Activated naive CD8-positive, alpha-beta T cell (primary cell): ENCODE measurements around the gene ZNF43.
A peak's percentile ranks its signal among the peaks of the same experiment; 100 is the strongest.
"Not testable (repeated sequence)": the region's sequence is repeated elsewhere in the genome, so short reads cannot be mapped to it uniquely, and the experiment has no call there.

ENCODE experiments used
- H3K27ac Mint-ChIP-seq: one replicate; pipeline ENCODE4 v1.8.0; 2021; ENCODE audit warnings: mixed read lengths
- H3K27me3 Mint-ChIP-seq: one replicate; pipeline ENCODE4 v1.8.0; 2021; ENCODE audit warnings: mixed read lengths
- H3K36me3 Mint-ChIP-seq: one replicate; pipeline ENCODE4 v1.8.0; 2021; ENCODE audit warnings: mixed read lengths
- H3K4me1 Mint-ChIP-seq: one replicate; pipeline ENCODE4 v1.8.0; 2021; ENCODE audit warnings: low read depth, mixed read lengths
- H3K4me3 Mint-ChIP-seq: one replicate; pipeline ENCODE4 v1.8.0; 2021; ENCODE audit warnings: mild to moderate bottlenecking, mixed read lengths
- H3K9me3 Mint-ChIP-seq: one replicate; pipeline ENCODE4 v1.8.0; 2021; ENCODE audit warnings: low read depth, mixed read lengths

ZNF43 gene

DNA sequence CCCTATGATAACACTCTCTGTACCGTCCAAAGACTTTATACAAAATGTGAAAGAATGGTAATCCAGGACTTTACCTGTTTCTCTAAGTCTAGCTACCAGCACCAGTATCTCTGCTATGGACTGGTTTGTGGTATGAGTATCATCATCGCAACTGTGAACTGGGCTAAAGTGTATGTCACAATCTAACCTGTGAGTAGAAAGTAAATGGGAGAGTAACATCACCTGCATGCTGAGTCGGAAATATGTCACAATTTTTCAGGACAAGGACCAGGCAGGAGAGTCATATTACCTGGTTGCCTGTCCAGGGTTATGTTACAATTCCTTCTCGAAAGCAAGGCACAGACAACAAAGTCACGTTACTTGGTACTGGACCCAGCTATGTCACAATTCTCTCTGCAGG lies 5.1 kb upstream of the ZNF43 start:
- no peak overlapping the region for H3K27ac Mint-ChIP-seq
- H3K27me3 Mint-ChIP-seq, result no peaks in the 10 kb centered on the region
- peaks cover 7% of the 10 kb centered on the region for H3K4me1 Mint-ChIP-seq
- peaks cover 27% of the 10 kb centered on the region for H3K36me3 Mint-ChIP-seq
- no peaks in the 10 kb centered on the region for H3K9me3 Mint-ChIP-seq
- no peak overlapping the region for H3K4me3 Mint-ChIP-seq

DNA sequence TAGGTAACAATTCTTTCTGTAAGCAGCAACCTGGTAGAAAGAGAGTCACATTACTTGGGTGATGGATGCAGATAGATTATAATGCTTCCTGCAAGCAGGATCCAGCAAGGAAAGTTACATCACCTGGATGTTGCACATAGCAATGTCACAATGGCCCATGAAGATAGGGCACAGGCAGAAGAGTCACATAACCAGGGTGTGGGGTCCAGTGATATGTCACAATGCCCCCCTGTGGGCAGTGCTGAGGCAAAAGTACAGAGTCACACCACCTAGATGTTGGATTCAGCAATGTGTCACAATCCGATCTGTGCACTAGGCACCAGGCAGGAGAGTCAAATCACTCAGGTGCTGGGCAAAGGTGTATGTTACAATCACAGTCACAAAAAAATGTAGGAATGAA lies 4.0 kb upstream of the ZNF43 start:
- no peak overlapping the region for H3K27ac Mint-ChIP-seq
- H3K9me3 Mint-ChIP-seq, result no peaks in the 10 kb centered on the region
- H3K4me1 Mint-ChIP-seq, result peaks cover 14% of the 10 kb centered on the region

DNA sequence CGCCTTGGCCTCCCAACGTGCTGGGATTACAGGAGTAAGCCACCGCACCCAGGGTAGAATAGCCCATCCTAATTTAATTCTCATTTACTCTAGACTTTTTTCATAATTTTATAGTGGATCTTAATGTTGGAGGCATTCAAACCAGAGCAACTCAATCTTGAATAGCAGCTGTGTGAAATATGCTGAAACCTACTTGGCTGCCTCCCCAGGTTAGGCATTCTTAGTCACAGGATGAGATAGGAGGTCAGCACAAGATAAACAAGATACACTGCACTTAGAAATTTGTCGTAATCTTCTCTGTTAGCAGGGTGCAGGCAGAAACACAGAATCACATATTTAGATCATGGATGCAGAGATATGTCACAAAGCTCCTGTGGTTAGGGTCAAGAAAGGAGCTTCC lies 2.7 kb upstream of the ZNF43 start:
- Mint-ChIP-seq H3K27me3 (no peaks in the 10 kb centered on the region), H3K36me3 (peaks cover 22% of the 10 kb centered on the region)

More for the DNA sequence above, 4.0 kb upstream of the ZNF43 start:
- no peak overlapping the region for H3K4me3 Mint-ChIP-seq
- H3K36me3 Mint-ChIP-seq, result peaks cover 24% of the 10 kb centered on the region
- H3K27me3 Mint-ChIP-seq, result no peaks in the 10 kb centered on the region

DNA sequence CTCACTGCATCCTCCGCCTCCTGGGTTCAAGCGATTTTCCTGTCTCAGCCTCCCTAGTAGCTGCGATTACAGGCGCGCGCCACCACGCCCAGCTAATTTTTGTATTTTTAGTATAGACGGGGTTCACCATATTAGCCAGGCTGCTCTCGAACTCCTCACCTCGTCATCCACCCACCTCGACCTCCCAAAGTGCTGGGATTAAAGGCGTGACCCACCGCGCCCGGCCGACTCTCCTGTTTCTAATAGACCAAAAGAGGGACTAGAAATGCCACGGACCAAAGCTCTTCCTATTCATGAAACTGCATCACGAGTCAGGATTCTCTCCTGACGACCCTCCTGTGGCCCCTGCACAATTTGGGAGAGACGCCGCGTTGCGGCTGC lies 563 bp downstream of the ZNF43 start:
- H3K4me3 Mint-ChIP-seq, result peak overlapping the region; percentile 98
- H3K4me1 Mint-ChIP-seq, result peaks cover 39% of the 10 kb centered on the region
- H3K27me3 Mint-ChIP-seq, result no peaks in the 10 kb centered on the region
- peaks cover 14% of the 10 kb centered on the region for H3K36me3 Mint-ChIP-seq
- peaks cover 4% of the 10 kb centered on the region for H3K9me3 Mint-ChIP-seq
- peak overlapping the region; percentile 99 for H3K27ac Mint-ChIP-seq

More for the DNA sequence above, 2.7 kb upstream of the ZNF43 start:
- Mint-ChIP-seq H3K9me3 (no peaks in the 10 kb centered on the region), H3K4me1 (peaks cover 19% of the 10 kb centered on the region), H3K4me3 (no peak overlapping the region), H3K27ac (no peak overlapping the region)

DNA sequence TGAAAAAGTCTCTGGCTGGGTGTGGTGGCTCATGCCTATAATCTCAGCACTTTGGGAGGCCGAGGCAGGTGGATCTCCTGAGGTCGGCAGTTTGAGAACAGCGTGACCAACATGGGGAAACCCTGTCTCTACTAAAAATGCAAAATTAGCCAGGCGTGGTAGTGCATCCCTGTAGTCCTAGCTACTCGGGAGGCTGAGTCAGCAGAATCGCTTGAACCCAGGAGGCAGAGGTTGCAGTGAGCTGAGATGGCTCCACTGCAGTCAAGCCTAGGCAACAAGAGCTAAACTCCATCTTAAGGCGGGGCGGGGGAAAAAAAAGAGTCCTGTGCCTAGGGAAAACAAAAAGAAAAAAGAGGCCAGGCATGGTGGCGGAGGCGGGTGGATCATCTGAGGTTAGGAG lies 2.2 kb downstream of the ZNF43 start:
- H3K9me3 Mint-ChIP-seq, result peaks cover 4% of the 10 kb centered on the region
- H3K4me3 Mint-ChIP-seq, result peak overlapping the region; percentile 83
- H3K27ac Mint-ChIP-seq, result no peak overlapping the region
- peaks cover 45% of the 10 kb centered on the region for H3K4me1 Mint-ChIP-seq
- H3K27me3 Mint-ChIP-seq, result no peaks in the 10 kb centered on the region
- H3K36me3 Mint-ChIP-seq, result peaks cover 16% of the 10 kb centered on the region

DNA sequence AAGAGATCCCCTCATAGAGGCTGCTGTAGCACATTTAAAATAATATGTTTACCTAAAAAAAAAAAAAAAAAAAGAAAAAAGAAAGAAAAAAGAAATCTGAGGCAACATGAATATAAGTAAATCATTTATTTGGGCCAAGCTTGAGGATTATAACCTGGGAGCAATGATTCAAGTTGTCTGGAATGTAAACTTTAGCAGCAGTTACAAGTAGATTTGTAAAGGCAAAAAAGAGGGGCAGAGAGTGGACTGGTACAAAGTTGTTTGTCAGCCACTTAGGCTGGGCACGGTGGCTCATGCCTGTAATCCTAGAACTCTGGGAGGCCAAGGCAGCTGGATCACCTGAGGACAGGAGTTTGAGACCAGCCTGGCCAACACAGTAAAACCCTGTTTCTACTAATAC lies 11.3 kb downstream of the ZNF43 start:
- Mint-ChIP-seq H3K9me3 (peaks cover 8% of the 10 kb centered on the region), H3K4me3 (no peak overlapping the region), H3K4me1 (peaks cover 5% of the 10 kb centered on the region), H3K27ac (no peak overlapping the region), H3K27me3 (no peaks in the 10 kb centered on the region), H3K36me3 (peaks cover 33% of the 10 kb centered on the region)

DNA sequence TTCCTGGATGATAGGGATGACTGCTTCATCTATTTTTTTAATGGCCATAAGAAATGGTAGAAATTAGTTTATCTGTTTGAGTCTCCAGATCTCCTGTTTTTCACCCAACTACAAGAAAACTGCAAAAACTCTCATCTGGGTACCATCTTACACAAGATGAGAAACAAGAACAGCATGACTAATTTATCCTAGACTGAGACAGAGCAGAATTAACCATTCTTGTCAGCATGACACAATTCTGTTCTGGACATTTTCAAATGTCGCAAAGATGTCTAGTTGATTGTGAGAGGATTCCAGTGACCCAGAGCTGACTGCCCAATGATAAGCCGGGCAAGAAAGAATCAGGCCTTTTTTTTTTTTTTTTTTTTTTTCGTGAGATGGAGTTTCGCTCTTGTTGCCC lies 12.8 kb downstream of the ZNF43 start:
- peaks cover 3% of the 10 kb centered on the region for H3K4me1 Mint-ChIP-seq
- H3K4me3 Mint-ChIP-seq, result no peak overlapping the region
- H3K27me3 Mint-ChIP-seq, result no peaks in the 10 kb centered on the region
- no peak overlapping the region for H3K27ac Mint-ChIP-seq
- H3K36me3 Mint-ChIP-seq, result peaks cover 41% of the 10 kb centered on the region
- peaks cover 15% of the 10 kb centered on the region for H3K9me3 Mint-ChIP-seq

DNA sequence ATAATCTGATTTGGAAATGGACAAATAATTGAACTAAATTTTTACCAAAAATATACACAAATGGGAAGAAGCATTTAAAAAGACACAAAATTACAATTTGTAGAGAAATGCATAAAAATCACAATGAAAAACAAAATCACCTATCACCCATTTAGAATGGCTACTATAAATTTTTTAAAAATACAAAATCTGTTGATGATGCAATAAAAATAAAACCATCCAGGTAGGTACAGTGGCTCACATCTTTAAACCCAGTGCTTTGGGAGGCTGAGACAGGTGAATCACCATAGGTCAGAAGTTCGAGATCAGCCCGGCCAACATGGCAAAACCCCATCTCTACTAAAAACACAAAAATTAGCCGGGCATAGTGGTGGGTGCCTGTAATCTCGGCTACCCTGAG lies 23.5 kb downstream of the ZNF43 start:
- H3K9me3 Mint-ChIP-seq, result peaks cover 19% of the 10 kb centered on the region
- H3K27me3 Mint-ChIP-seq, result no peaks in the 10 kb centered on the region
- H3K27ac Mint-ChIP-seq, result no peak overlapping the region
- no peaks in the 10 kb centered on the region for H3K4me1 Mint-ChIP-seq
- H3K4me3 Mint-ChIP-seq, result no peak overlapping the region
- H3K36me3 Mint-ChIP-seq, result peaks cover 59% of the 10 kb centered on the region

DNA sequence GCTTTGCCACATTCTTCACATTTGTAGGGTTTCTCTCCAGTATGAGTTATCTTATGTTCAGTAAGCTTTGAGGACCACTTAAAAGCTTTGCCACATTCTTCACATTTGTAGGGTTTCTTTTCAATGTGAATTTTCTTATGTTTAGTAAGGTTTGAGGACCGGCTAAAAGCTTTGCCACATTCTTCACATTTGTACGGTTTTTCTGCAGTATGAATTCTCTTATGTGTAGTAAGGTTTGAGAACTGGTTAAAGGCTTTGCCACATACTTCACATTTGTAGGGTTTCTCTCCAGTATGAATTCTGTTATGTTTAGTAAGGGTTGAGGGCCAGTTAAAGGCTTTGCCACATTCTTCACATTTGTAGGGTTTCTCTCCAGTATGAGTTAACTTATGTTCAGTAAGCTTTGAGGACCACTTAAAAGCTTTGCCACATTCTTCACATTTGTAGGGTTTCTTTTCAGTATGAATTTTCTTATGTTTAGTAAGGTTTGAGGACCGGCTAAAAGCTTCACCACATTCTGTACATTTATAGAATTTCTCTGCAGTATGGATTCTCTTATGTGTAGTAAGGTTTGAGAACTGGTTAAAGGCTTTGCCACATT lies 27.5 kb downstream of the ZNF43 start:
- H3K4me1 Mint-ChIP-seq, result not testable (repeated sequence)
- H3K36me3 Mint-ChIP-seq, result peaks cover 46% of the 10 kb centered on the region

DNA sequence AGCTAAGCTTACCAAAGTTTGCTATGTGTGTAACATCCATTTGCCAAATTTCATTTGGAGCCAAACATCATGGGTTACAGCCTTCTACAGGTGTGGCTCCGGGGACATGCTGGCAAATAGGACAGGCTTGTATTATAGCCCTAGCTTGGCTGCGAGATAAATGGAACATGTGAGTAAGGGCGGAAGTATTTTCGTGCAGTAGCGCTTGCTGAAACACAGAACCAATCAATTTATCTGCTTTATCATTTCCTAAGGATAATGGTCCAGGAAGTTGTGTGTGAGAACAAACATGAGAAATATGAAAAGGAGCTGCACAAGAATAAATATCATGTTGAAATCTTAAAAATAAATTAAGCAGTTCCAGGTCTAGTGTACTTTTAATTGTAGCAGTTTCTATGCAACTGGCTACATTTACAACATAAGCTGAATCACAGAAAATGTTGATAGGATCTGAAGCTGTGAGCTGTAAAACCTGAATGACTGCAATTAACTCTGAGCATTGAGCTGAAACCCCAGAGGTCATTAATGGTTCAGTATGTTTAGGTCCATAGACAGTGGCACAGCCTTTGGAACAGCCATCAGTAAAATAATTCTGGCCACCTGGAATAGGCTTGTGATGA lies 46.4 kb downstream of the ZNF43 start:
- no peaks in the 10 kb centered on the region for H3K27me3 Mint-ChIP-seq
- H3K9me3 Mint-ChIP-seq, result peaks cover 22% of the 10 kb centered on the region
- H3K4me1 Mint-ChIP-seq, result no peaks in the 10 kb centered on the region
- H3K27ac Mint-ChIP-seq, result no peak overlapping the region
- H3K4me3 Mint-ChIP-seq, result no peak overlapping the region
- H3K36me3 Mint-ChIP-seq, result peaks cover 7% of the 10 kb centered on the region

More for the DNA sequence above, 27.5 kb downstream of the ZNF43 start:
- not testable (repeated sequence) for H3K4me3 Mint-ChIP-seq, H3K27me3 Mint-ChIP-seq, H3K27ac Mint-ChIP-seq
- H3K9me3 Mint-ChIP-seq, result peaks cover 16% of the 10 kb centered on the region

DNA sequence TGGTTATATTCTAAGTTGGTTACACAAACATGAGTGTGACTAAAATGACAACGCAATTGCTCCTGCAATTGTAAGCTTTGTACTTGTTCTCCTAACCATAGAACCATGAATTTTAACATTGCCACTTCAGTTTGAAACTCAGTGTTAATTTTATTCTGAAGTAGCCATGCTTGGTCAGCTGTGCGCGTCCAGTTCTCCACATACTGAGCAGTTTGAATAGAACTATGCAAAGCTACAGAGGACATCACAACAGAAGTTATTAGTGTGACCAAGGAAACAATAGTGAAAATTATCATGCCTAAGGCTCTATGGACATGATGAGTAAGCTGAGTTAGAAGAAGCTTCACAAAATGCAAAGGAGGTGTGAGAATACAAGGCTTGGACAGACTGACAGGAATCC lies 49.0 kb downstream of the ZNF43 start:
- no peaks in the 10 kb centered on the region for H3K4me1 Mint-ChIP-seq
- H3K36me3 Mint-ChIP-seq, result peaks cover 7% of the 10 kb centered on the region
- no peak overlapping the region for H3K27ac Mint-ChIP-seq
- no peak overlapping the region for H3K4me3 Mint-ChIP-seq
- H3K27me3 Mint-ChIP-seq, result no peaks in the 10 kb centered on the region
- peaks cover 16% of the 10 kb centered on the region for H3K9me3 Mint-ChIP-seq

DNA sequence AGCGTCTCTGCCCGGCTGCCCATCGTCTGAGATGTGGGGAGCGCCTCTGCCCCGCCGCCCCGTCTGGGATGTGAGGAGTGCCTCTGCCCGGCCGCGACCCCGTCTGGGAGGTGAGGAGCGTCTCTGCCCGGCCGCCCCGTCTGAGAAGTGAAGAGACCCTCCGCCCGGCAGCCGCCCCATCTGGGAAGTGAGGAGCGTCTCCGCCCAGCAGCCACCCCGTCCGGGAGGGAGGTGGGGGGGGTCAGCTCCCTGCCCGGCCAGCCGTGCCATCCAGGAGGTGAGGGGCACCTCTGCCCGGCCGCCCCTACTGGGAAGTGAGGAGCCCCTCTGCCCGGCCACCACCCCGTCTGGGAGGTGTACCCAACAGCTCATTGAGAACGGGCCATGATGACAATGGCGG lies 60.2 kb downstream of the ZNF43 start:
- not testable (repeated sequence) for H3K27me3 Mint-ChIP-seq, H3K4me1 Mint-ChIP-seq, H3K36me3 Mint-ChIP-seq, H3K9me3 Mint-ChIP-seq, H3K27ac Mint-ChIP-seq, H3K4me3 Mint-ChIP-seq

DNA sequence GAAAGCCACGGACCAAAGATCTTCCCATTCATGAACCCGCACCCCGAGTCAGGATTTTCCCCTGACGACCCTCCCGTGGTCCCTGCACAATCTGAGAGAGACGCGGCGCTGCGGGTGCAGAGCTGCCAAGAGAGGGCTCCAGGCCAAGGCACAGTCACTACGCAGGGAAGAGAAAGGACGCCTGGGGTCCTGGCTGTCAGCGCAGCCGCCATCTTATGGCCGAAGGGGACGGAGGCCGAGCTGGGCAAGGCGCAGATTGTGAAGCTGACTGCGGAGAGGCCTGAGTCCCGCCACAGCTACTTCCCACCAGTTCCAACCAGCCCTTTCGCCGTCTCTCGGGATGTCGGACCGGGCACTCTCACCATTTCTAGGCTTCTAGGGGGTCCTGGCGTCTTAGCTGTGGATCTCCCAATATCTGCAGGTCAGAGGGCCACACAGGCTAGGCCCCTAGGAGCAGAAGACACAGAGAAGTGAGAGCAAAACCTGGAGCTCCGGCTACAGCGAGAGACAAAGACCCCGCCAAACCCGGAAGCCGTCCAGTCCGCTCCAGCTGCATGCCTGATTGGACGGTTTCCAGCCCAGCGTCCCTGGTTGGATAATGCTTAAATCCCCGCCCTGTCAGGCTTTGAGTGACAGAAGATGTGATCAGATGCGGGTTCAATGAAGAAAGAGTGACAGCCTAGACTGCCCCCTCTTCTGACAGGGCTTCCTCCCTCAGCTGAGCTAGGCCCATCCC lies 68.7 kb downstream of the ZNF43 start, which contains the start of gene ZNF100:
ZNF100 (minus strand) TSS at position 515 of the 736 bp plus-strand sequence; CDS start at position 365, 150 bp downstream.
- Mint-ChIP-seq H3K27me3 (no peaks in the 10 kb centered on the region), H3K4me3 (peak within 1 kb of the TSS; percentile 97), H3K4me1 (peaks cover 35% of the 10 kb centered on the region), H3K36me3 (peaks cover 5% of the 10 kb centered on the region), H3K27ac (peak within 1 kb of the TSS; percentile 89), H3K9me3 (no peaks in the 10 kb centered on the region)

DNA sequence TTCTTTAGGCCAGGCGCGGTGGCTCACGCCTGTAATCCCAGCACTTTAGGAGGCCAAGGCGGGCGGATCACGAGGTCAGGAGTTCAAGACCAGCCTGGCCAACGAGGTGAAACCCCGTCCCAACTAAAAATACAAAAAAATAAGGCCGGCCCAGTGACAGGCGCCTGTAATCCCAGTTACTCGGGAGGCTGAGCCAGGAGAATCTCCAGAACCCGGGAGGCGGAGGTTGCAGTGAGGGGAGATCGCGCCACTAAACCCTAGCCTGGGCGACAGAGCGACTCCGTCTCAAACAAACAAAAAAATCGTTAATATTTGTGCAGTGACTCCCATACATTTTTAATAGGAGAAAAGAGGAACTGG lies 69.3 kb downstream of the ZNF43 start:
- peak overlapping the region; percentile 97 for H3K4me3 Mint-ChIP-seq
- not testable (repeated sequence) for H3K9me3 Mint-ChIP-seq, H3K27me3 Mint-ChIP-seq
- peaks cover 40% of the 10 kb centered on the region for H3K4me1 Mint-ChIP-seq
- H3K27ac Mint-ChIP-seq, result peak overlapping the region; percentile 89
- peaks cover 10% of the 10 kb centered on the region for H3K36me3 Mint-ChIP-seq

DNA sequence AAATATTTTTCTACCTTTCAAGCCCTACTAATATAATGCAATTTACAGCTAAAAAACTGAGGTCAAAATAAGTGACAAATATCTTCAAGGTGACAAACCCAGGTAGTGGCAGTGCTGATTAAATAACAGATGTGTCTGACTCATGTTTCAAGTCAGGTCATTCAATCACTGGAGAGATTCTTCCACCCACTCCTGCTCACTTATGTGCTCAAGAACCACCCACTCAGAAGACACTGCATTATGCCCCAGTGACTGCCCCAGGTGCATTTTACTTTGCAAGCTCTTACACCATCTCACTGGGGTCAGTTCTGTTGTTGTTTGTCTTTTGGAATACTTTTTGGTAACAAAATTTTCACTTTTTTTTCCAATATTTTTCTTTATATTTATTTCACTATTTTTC lies 70.8 kb downstream of the ZNF43 start:
- peak overlapping the region; percentile 97 for H3K4me3 Mint-ChIP-seq
- H3K36me3 Mint-ChIP-seq, result peaks cover 16% of the 10 kb centered on the region
- H3K4me1 Mint-ChIP-seq, result peaks cover 43% of the 10 kb centered on the region
- H3K9me3 Mint-ChIP-seq, result no peaks in the 10 kb centered on the region
- no peak overlapping the region for H3K27ac Mint-ChIP-seq
- no peaks in the 10 kb centered on the region for H3K27me3 Mint-ChIP-seq
